ENCODE measurements around the gene CBFA2T2. TPM values are rescaled to one million over a fixed set of nuclear protein-coding genes. Genes with fewer than 3 reads are reported as not detected.

Gene CBFA2T2
- total RNA-seq, 1 donor from 2014 or later, result 58.1 TPM

GRCh38 chr20:33515569-33516216 lies 25.8 kb downstream of the CBFA2T2 start:
- peaks cover 12% of the 10 kb centered on the region for H3K36me3 Mint-ChIP-seq (ENCODE audit: insufficient read depth)
- no peaks in the 10 kb centered on the region for H3K27me3 Mint-ChIP-seq
- peaks cover 23% of the 10 kb centered on the region for H3K4me1 Mint-ChIP-seq (ENCODE audit: low read depth)
- H3K27ac Mint-ChIP-seq, result peak overlapping the region; percentile 80
- TF ChIP-seq, protein P1, sequence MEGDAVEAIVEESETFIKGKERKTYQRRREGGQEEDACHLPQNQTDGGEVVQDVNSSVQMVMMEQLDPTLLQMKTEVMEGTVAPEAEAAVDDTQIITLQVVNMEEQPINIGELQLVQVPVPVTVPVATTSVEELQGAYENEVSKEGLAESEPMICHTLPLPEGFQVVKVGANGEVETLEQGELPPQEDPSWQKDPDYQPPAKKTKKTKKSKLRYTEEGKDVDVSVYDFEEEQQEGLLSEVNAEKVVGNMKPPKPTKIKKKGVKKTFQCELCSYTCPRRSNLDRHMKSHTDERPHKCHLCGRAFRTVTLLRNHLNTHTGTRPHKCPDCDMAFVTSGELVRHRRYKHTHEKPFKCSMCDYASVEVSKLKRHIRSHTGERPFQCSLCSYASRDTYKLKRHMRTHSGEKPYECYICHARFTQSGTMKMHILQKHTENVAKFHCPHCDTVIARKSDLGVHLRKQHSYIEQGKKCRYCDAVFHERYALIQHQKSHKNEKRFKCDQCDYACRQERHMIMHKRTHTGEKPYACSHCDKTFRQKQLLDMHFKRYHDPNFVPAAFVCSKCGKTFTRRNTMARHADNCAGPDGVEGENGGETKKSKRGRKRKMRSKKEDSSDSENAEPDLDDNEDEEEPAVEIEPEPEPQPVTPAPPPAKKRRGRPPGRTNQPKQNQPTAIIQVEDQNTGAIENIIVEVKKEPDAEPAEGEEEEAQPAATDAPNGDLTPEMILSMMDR (IDR thresholded peaks at IDR 0.05; ENCODE audit: unreplicated experiment), result peak; percentile 32
- H3K9me3 Mint-ChIP-seq (ENCODE audit: low read depth), result peaks cover 1% of the 10 kb centered on the region
- no peak for DNase-seq (ENCODE audit: low spot score, unreplicated experiment)
- H3K4me3 Mint-ChIP-seq (ENCODE audit: low read depth), result no peak overlapping the region

DNA sequence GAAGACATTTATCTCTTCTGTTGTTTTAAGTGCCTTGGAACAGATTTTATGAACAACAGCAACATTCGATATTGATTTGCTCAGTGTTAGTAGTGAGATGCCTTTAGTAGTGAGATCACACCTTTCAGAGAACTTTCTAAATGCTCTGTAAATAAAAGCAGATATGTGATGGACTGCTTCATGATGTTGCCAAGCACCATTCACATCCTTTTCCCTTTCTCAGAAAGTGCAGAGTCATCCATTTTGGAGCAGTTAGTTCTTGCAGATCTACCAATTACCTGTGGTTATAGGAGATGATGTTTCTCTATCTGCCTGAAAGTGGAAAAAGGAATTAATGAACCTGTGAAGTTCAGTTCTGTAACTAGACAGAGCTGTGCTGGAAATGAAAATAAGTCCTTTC lies 27.0 kb downstream of the CBFA2T2 start:
- H3K27ac Mint-ChIP-seq, result peak overlapping the region; percentile 78
- H3K36me3 Mint-ChIP-seq (ENCODE audit: insufficient read depth), result peaks cover 11% of the 10 kb centered on the region
- H3K4me3 Mint-ChIP-seq (ENCODE audit: low read depth), result no peak overlapping the region

GRCh38 chr20:33518071-33518470 lies 28.2 kb downstream of the CBFA2T2 start:
- Mint-ChIP-seq H3K27ac (no peak overlapping the region), H3K4me3 (ENCODE audit: low read depth) (no peak overlapping the region), H3K36me3 (ENCODE audit: insufficient read depth) (peaks cover 9% of the 10 kb centered on the region), H3K4me1 (ENCODE audit: low read depth) (peaks cover 25% of the 10 kb centered on the region), H3K27me3 (no peaks in the 10 kb centered on the region), H3K9me3 (ENCODE audit: low read depth) (no peaks in the 10 kb centered on the region)
- TF ChIP-seq, protein P1 (IDR thresholded peaks at IDR 0.05; ENCODE audit: unreplicated experiment), result no peak
- no peak for DNase-seq (ENCODE audit: low spot score, unreplicated experiment)

More for the DNA sequence above, 27.0 kb downstream of the CBFA2T2 start:
- H3K4me1 Mint-ChIP-seq (ENCODE audit: low read depth), result peaks cover 30% of the 10 kb centered on the region
- no peak for DNase-seq (ENCODE audit: low spot score, unreplicated experiment)
- no peaks in the 10 kb centered on the region for H3K27me3 Mint-ChIP-seq
- no peaks in the 10 kb centered on the region for H3K9me3 Mint-ChIP-seq (ENCODE audit: low read depth)
- TF ChIP-seq, protein P1 (IDR thresholded peaks at IDR 0.05; ENCODE audit: unreplicated experiment), result no peak

DNA sequence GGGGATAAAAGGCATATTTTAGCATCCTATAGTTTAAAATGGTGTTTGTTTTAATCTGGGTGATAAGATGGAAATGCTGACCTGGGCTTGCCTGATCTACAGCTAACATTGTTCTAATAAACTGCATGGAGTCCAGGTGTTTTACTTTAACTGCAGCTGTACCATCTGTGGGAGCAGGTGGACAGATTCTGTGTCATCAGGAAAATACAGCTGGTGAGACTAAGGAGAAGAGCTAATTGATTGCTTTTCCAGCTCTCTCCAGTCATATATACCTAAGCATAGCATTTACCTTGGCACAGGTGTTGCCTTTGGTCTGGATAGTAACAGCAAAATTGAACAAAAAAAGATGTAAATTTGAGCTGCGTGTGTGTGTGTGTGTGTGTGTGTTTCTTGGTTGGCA lies 31.6 kb downstream of the CBFA2T2 start:
- H3K4me1 Mint-ChIP-seq (ENCODE audit: low read depth), result peaks cover 23% of the 10 kb centered on the region
- no peak overlapping the region for H3K4me3 Mint-ChIP-seq (ENCODE audit: low read depth)
- TF ChIP-seq, protein P1 (IDR thresholded peaks at IDR 0.05; ENCODE audit: unreplicated experiment), result no peak
- H3K36me3 Mint-ChIP-seq (ENCODE audit: insufficient read depth), result peaks cover 15% of the 10 kb centered on the region
- no peaks in the 10 kb centered on the region for H3K9me3 Mint-ChIP-seq (ENCODE audit: low read depth)
- H3K27me3 Mint-ChIP-seq, result no peaks in the 10 kb centered on the region
- DNase-seq (ENCODE audit: low spot score, unreplicated experiment), result no peak
- peak overlapping the region; percentile 42 for H3K27ac Mint-ChIP-seq

GRCh38 chr20:33522256-33522820 lies 32.4 kb downstream of the CBFA2T2 start:
- H3K36me3 Mint-ChIP-seq (ENCODE audit: insufficient read depth), result peaks cover 12% of the 10 kb centered on the region
- H3K9me3 Mint-ChIP-seq (ENCODE audit: low read depth), result no peaks in the 10 kb centered on the region
- no peak overlapping the region for H3K27ac Mint-ChIP-seq
- H3K27me3 Mint-ChIP-seq, result no peaks in the 10 kb centered on the region
- no peak overlapping the region for H3K4me3 Mint-ChIP-seq (ENCODE audit: low read depth)
- TF ChIP-seq, protein P1 (IDR thresholded peaks at IDR 0.05; ENCODE audit: unreplicated experiment), result no peak
- no peak for DNase-seq (ENCODE audit: low spot score, unreplicated experiment)
- H3K4me1 Mint-ChIP-seq (ENCODE audit: low read depth), result peaks cover 15% of the 10 kb centered on the region
